NCI-H524 treated with DMSO at 0.1 percent for 48 hours (cell line): ENCODE measurements around the gene TSHR.

Source experiments
- DNase-seq: peaks from one replicate; lab custom pipeline; 2025; lab: John Stamatoyannopoulos, UW

Gene TSHR

DNA sequence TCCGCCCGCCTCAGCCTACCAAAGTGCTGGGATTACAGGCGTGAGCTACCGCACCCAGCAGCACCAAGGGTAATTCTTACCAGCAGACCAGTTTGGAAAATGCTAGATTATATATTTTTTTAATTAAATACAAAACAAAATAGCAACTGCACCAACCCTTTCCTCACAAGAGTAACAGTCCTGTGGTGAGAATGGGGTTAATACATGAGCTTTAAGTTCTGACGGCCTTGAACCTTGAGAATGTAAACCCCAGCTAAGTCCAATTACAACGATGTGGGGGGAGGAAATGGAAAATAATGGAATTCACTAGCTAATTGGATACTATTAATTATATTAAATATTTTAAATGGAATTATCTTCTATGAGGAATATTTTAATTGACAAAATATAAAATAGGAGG, 183.0 kb downstream of the TSHR start:
- no peak for DNase-seq

DNA sequence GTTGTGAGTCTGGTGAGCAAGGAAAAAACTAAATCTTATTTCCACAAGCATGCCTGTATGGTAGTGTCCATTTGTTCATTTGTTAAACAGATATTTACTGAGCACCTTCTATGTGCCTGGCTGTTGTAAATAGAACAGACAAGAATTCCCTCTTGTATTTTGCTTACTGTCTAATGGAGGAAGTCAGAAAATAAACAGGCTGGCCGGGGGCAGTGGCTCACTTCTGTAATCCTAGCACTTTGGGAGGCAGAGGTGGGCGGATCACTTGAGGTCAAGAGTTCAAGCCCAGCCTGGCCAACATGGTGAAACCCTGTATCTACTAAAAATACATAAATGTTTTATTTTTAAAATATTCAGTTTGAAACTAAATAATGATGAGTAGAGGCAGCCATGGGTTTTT, 186.0 kb downstream of the TSHR start:
- no peak for DNase-seq

DNA sequence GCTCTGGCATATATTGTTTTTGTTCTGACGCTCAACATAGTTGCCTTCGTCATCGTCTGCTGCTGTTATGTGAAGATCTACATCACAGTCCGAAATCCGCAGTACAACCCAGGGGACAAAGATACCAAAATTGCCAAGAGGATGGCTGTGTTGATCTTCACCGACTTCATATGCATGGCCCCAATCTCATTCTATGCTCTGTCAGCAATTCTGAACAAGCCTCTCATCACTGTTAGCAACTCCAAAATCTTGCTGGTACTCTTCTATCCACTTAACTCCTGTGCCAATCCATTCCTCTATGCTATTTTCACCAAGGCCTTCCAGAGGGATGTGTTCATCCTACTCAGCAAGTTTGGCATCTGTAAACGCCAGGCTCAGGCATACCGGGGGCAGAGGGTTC, 188.4 kb downstream of the TSHR start:
- no peak for DNase-seq

DNA sequence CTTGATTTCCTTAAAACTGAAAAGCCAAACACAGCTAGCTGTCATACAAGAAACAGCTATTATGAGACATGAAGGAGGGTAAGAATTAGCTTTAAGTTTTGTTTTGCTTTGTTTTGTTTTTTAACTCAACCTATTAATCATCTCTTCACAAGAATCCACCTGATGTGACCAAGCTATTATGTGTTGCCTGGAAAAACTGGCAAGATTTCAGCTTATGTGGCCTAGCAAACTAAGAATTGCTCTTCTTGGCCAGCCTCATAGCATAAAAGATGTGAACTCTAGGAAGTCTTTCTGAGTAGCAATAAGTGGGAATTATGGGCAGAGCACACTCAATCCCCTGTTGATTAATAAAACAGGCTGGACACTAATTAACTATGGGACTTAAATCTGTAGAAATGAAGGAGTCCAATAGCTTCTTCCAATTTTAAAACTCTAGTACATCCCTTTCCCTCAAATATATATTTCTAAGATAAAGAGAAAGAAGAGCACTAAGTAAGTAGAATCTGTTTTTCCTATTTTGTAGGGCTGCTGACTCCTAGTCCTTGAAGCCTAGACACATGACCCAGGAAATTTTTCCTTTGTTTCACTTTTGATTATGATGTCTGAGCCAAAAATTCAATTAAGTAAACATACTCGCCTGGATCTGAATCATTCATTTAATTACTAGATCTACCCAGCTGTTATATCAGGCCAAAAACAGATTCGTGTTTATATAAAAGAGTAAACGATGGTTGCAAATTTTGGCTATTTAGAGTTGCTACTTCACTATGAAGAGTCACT, 189.6 kb downstream of the TSHR start:
- DNase-seq: no peak

DNA sequence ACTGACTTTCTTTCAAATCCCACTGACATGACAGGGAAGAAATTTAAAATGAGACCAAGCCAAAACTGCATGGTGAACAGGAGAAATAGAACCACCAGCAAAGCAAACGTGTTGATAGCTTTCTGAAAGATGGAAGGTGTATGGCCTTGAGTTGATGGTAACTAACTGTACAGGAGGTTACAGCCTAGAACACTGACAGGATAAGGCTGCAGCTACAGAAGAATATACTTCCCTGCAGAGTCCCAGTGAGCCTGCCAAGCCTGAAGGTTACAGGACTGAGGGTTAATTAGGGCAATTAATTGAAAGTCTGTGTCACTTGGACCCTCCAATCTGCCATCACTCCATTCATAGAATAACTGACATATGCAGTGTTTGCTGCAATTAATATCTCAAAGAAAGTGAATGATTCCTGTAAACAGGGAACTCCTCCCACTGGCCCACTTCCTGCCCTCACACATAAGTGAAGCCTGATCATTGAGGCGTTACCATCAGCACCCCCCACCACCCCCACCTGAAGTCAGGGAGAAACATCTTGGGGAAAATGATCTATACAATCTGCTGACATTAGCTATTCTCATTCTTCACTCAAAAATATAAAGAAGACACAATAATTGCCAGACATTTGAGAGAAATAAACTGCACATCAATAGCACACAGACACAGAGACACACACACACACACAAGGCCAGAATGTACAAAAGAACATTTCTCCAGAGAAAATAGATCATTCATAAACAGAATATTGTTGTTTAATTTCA, 191.9 kb downstream of the TSHR start:
- no peak for DNase-seq

DNA sequence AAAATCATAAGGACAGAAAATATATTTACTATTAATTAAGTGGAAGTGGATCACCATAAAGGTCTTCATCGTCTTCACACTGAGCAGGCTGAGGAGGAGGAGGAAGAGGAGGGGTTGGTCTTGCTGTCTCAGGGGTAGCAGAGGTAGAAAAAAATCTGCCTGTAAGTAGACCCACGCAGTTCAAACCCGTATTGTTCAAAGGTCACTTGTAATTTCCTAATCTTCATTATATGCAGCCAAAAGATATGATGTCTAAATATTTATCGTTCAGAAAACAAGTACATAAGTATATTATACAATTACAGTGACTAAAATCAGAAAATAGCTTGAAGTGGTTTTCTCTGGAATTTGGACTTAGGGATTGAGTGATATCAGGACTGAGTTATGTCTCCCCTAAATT, 193.2 kb downstream of the TSHR start:
- DNase-seq: no peak

DNA sequence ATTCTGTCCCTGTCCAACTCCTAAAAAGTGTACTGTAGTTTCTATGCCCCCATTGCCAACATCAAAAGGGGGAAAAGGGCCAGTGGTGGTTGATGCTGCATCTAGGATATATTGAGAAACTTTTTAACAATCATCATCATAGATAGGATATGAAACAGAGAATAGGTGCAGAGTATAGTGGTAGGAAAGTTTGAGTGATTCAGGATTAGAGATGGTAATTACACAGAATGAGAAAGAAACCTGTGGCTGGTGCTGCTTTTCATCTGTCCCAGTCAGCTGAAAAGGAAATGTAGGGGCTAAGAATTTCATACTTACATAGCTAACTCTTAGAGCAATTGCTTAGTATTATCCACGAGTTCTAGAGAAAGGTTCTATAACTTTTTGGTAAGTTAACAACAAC, 197.8 kb downstream of the TSHR start:
- no peak for DNase-seq

DNA sequence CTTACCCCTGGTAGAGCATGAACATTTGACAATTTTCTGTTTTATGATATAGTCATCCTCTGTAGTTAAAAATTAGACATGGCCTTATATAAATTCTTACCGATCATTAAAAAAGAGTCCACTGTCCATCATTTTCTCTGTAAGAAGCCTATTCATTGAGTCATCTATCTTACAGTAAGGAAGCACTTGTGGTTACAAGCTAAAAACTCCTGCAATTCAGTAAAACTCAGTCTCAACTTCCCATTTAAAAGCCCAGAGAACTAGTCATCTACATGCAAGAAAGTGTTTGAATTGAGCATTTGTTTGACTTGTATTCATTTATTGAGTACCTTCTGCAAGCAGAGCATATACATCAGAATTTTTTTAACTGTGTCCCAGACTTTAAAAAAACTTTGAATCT, 202.0 kb downstream of the TSHR start:
- DNase-seq: no peak

DNA sequence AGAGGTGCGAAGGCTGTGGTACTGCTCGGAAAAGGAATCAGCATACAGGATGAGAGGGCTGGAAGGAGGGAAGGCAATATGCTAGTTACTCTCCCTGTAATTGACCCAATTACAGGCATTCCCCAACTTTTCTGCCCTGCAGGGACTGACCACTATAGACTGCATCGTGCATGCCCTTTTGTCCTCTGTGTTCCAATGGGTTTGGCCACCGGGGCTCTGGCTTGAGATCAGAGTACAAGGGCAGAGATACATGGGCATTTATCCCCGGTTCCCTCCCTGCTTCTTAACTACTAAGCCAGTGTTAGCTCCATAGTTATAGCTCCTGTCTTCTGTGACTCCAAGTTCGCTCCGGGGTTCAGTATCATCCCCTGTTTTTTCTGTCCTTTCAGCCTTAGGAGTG, 205.7 kb downstream of the TSHR start:
- no peak for DNase-seq

DNA sequence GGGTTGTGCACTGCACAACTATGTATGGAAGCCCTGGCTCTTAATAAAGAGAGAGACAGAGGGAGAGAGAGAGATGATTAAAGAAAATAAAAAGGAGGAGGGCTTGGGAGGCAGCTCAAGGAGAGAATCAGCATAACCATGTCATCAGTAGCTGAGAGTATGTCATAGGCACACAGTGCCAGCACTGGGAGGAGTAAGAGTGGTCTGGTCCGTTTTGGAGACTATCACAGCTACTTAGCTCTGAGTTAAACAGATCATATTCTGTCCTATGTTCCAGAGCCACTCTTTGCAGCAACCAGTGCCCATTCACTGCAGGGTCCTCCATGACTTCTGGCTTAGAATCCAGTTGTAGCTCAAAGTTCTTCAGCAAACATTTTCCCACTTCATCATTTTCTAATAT, 206.3 kb downstream of the TSHR start:
- DNase-seq: no peak

DNA sequence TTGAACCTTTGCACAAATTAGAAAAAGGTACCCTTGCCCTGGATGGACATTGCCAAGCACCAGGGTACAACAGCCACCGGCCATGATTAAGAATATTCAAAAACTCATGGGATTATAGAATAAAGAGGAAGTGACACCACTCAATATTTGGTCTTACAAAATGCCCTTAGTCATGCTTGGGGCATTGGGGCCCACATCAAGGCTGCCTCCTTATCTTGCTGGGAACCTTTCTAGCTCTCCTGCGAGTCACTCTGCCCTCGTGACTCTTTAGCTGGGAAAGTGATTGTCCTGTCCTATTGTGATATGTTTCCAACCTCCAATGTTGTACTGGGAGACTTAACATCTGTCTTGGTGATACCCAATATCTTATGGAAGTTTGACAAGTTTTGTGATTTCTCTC, 207.5 kb downstream of the TSHR start:
- DNase-seq: no peak

DNA sequence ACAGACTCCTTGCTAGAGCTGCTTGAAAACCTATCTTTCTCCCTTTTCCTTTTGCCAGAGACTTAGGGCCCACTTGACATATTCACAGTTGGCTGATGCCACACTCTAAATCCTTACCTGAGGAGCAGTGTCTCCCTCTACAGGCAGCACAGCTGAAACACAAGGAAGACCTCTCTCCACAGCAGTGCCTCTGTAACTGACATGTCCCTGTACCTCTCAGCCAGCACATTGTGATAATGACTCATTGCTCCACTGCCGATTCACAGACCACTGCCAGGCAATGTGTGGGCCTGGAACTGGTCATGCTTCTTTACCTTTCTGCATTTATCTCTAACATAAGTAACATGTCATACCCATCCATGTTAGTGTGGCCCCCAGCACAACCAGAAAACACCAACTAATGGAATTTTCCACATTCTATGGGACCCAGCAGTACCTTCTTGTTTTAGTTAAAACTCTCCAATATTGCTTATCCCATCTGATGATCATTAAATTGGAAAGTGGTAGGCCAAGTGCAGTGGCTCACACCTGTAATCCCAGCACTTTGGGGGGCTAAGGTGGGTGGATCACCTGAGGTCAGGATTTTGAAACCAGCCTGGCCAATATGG, 208.8 kb downstream of the TSHR start:
- DNase-seq: peak; percentile 83

DNA sequence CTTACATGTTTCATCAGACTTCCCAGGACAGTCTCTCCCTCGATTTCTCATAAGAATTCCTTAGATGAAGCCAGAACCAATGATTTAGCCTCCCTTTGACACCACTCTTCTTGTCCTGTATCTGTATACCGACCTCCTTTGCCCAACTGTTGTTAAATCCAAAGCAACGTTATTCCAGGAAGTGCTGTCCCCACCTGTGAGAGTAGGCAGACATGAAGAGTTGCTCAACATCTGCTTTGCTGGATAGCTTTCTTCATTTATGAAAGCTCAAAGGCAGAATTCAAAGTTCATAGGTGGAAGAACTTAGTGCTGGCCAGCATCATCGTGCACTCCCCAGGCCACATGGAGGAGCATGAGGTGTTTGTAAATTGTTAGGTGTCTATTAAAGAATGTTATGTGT, 209.8 kb downstream of the TSHR start:
- no peak for DNase-seq

DNA sequence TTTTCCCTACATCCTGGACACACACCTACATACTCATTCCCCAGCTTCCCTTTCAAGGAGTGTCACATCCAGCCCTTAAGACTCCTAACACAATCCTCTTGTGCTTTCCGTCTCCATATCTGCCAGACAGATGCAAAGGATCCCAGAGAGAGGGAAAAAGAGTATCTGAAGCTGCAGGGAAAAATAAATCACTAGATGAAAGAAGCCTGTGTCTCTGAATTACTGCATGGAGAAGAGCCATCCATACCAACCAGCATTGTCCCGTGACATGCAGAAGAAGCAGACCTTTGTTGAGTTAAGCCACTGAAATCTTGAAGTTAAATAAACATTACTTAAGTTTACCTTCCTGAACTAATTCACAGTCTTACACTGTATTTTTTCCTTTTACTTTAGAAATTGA, 210.7 kb downstream of the TSHR start:
- no peak for DNase-seq

DNA sequence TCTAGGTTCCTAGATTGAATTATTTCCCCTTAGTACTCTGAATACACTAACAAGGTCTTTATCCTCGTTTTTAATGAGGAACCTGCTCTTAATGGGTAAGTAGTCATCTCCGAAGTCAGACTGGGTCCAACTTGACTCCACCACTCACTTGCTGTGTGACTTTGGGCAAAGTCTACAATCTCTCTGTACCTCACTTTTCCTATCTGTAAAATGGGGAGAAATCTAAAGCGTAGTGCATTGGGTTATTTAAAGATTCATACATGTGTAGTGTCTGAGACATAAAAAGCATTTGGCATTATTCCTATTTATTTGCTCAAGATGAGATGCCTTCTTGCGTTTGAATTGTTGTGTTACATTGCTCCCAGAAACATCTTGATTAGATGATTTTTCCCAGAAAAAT, 213.8 kb downstream of the TSHR start:
- no peak for DNase-seq

DNA sequence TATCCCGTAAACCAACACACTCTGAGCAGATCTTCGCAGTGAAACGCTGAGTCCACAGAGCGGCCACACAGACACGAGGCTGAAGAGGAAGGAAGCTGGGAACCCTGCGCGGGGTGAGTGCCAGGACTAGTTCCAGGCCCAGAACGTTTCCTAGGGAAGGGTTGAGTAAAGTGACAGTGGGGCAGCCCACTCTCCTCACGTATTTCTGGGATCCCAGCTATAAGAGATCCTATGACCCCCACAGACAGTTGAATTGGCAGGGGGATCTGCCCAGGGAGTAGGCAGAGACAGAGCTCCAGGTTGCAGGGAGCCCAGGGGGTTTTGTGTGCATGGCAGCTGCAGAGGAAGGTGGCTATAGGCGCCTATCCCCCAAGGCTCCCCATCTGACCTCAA, 214.3 kb downstream of the TSHR start:
- no peak for DNase-seq

DNA sequence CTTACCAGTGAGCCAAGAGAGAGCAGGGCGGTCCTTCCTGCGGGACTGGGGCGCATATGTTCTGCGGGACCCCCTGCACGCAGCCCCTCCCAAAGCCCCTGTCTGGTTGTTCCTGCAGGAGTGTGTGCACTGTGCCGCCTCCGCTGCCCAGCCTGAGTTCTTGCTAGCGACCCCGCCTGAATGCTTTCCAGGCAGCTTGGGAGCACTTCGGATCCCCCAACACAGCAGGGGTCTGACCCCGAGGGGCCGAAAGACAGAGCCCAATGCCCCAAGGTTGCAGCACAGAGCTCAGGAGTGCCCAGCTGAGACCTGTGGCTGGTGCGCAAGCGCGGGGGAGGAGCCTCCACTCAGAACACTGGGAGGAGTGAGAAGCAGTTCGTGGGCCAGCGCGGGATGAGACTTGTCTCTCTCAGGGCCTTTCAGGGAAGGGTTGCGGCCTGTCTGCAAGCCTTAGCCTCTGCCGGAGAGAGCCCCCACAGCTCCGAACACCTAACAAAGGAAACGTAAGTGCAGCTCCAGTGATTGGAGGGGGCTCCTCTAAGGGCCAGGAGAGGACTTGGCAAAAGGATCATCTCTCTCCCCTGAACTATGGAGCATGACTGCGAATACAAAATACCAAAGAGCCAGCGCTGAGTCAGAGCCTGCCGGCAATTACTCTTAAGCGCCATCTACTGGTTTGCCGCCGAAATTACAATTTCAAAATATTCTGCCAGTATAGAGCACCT, 214.8 kb downstream of the TSHR start:
- DNase-seq: peak; percentile 89

DNA sequence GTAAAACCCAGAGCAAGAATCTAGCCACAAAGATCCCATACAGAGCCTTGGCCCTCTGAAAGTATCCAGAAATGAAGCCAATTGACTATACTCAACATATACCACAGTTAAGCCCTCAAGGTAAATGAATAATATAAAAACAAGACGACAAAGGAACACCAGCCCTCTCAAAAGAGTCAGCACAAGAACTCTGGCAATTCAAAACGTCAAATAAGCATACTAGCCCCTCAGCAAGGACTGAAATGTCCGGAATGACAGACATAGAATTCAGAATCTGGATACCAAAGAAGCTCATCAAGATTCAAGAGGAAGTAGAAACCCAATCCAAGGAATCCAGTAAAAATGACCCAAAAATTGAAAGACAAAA, 215.4 kb downstream of the TSHR start:
- no peak for DNase-seq

DNA sequence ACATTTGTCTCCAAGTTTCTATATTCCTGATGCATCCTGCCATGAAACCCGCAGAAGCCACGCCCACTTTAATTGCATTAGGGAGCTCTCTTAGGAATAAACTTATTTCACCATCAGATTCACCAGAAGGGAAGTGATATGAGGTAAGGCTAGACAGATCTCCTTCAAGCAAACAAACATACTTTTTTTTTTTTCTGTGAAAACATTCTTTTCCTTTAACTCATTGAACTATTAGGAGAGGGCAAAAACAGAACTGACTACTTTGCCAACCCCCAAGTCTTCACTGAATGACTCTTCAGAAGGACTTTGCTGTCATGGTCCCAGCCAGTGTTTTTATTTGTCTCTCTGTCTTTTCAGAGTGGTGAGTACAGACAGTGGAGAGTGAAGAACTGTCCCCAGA, 216.9 kb downstream of the TSHR start:
- DNase-seq: no peak

DNA sequence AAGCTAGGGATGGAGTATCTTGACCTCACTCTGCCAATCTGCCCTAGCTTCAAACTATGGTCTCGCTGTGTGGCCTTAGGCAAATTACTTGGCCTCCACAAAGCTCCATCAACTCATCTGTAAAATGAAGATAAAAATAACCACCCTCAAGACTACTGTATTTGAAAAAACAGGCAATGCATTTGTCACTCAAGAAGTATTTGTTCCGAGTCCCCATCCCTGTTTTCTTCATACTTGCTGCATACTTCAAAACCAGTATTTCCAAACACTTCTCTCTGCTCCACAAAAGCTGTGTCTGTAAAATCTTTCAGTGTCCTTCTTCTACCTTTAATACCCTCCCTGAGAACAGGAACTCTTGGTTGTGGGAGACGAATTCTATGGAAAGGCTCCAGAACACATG, 217.5 kb downstream of the TSHR start:
- no peak for DNase-seq

DNA sequence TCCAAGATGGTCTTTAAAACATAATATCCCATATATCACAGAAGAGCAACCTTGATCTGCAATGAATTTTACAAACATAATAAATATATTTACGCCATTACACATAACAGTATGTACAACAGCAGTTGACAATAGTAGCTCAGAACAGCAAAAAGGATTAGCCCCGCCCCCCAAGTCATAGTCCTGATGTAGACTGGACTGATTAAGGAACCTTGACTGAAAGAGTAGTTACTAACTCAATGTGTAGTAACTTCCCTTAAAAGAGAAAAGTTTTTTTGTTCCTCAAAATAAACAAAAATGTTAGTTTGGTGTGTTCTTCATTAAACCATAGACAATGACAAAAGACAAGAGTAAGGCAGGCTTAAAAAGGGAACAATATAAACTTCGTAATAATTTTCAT, 220.8 kb downstream of the TSHR start:
- DNase-seq: no peak

DNA sequence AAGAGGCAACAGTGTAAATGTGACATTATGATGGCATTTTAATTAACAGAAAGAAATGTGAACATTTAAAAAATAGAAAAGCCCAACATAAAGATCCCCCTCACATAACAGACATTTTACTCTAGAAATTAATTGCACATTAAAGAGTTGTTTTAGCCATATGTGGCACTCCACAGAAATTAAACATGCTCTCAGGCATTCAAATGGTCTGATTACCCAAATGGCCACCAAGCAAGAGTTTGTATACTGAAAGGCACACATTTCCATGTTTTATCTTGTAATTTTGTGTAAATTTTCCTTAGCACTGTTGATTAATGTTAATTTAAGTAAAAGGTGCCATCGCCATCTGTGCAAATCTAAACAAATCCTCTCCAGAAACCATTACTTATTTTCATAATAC, 221.8 kb downstream of the TSHR start:
- DNase-seq: no peak

DNA sequence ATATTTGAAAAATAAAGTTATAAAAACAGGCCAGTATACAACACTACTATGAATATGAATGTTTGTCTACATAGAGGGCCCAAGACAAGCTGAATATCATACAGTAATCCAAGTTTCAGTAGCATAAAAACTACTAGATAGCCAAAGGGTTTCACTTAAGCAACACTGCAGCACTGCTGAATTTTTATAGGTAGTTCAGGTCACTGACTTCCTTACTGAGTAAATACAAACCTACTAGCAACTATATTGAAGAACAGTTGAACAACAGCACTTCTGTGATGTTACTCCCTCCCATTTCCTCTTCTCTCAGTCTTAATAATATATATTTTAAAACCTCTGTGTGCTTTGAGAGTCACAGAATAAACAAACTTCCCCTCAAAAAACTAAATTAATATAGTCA, 222.6 kb downstream of the TSHR start:
- DNase-seq: no peak
